Neural cell (in vitro differentiated cells): ENCODE results near the gene CCNJL. TPM values are rescaled to one million over a fixed set of nuclear protein-coding genes. Genes with fewer than 3 reads are reported as not detected.

Source experiments
- H2AFZ ChIP-seq: fragments of 200-600, 300-800 bp; sonication (generic), shearing (Covaris generic); 2 replicates; pipeline ENCODE4 v1.6.0; 2014; ENCODE audit warnings: low read depth, mild to moderate bottlenecking, antibody characterized with exemption, low read length, moderate library complexity
- H3F3A ChIP-seq: fragments of 200-600 bp; shearing (Covaris generic); 2 replicates; pipeline ENCODE4 v1.6.1; 2016; ENCODE audit warnings: mild to moderate bottlenecking, moderate library complexity, mixed read lengths, antibody characterized with exemption, low read length; ENCODE audit not compliant: insufficient read depth, poor library complexity, severe bottlenecking
- H3K27ac ChIP-seq: fragments of 200-600, 300-800 bp; sonication (generic), shearing (Covaris generic); 2 replicates; pipeline ENCODE4 v1.5.1; 2014; ENCODE audit warnings: mild to moderate bottlenecking, low read length, moderate library complexity
- H3K27me3 ChIP-seq: fragments of 300-800, 200-600 bp; sonication (generic), shearing (Covaris generic); 2 replicates; pipeline ENCODE4 v1.6.0; 2014; ENCODE audit warnings: mild to moderate bottlenecking, low read depth, low read length, moderate library complexity; ENCODE audit not compliant: insufficient read depth
- H3K36me3 ChIP-seq: fragments of 300-800, 200-600 bp; sonication (generic), shearing (Covaris generic); 2 replicates; pipeline ENCODE4 v1.5.1; 2014; ENCODE audit warnings: mild to moderate bottlenecking, antibody characterized with exemption, low read length, moderate library complexity; ENCODE audit not compliant: insufficient read depth
- H3K4me2 ChIP-seq: fragments of 300-800, 200-600 bp; sonication (generic), shearing (Covaris generic); 2 replicates; pipeline ENCODE4 v1.6.0; 2014; ENCODE audit warnings: mild to moderate bottlenecking, low read length
- H3K4me3 ChIP-seq: fragments of 300-800, 200-600 bp; sonication (generic), shearing (Covaris generic); 2 replicates; pipeline ENCODE4 v1.5.1; 2014; ENCODE audit warnings: mild to moderate bottlenecking, low read length, moderate library complexity
- H3K79me2 ChIP-seq: fragments of 200-600 bp; shearing (Covaris generic); replicated peaks from 2 replicates; pipeline ENCODE4 v1.6.0; 2014; ENCODE audit warnings: mild to moderate bottlenecking, low read length, moderate library complexity; ENCODE audit not compliant: insufficient read depth
- H3K9ac ChIP-seq: fragments of 300-800, 200-600 bp; sonication (generic), shearing (Covaris generic); 2 replicates; pipeline ENCODE4 v1.6.1; 2016; ENCODE audit warnings: mild to moderate bottlenecking, low read length, mixed read lengths
- H3K9me2 ChIP-seq: fragments of 200-600 bp; shearing (Covaris generic); 2 replicates; pipeline ENCODE4 v1.6.1; 2016; ENCODE audit warnings: mild to moderate bottlenecking, low read length, mixed read lengths; ENCODE audit not compliant: insufficient read depth
- H3K9me3 ChIP-seq: fragments of 200-600, 300-800 bp; sonication (generic), shearing (Covaris generic); 2 replicates; pipeline ENCODE4 v1.6.1; 2016; ENCODE audit warnings: mild to moderate bottlenecking, mixed run types, low read length, moderate library complexity, mixed read lengths
- H4K20me1 ChIP-seq: fragments of 200-600 bp; shearing (Covaris generic); 2 replicates; pipeline ENCODE4 v1.6.1; 2016; ENCODE audit warnings: mild to moderate bottlenecking, mixed run types; ENCODE audit not compliant: insufficient read depth
- EP300 ChIP-seq: fragments of 450-650 bp; conservative IDR thresholded peaks from 2 replicates; pipeline ENCODE4 v1.6.1; 2014; ENCODE audit warnings: antibody characterized with exemption, mild to moderate bottlenecking, moderate library complexity; ENCODE audit not compliant: poor library complexity, severe bottlenecking
- EZH2 ChIP-seq: fragments of 200-600, 300-800 bp; shearing (Covaris generic), sonication (generic); IDR thresholded peaks from 2 replicates; pipeline ENCODE4 v1.6.1; 2014; ENCODE audit warnings: antibody characterized with exemption, low read length, borderline replicate concordance, mild to moderate bottlenecking; ENCODE audit not compliant: insufficient read depth, poor library complexity, severe bottlenecking
- MXI1 ChIP-seq: fragments of 450-650 bp; conservative IDR thresholded peaks from 2 replicates; pipeline ENCODE4 v1.6.1; 2014; ENCODE audit warnings: antibody characterized with exemption, mild to moderate bottlenecking; ENCODE audit not compliant: poor library complexity, severe bottlenecking
- POLR2AphosphoS5 ChIP-seq: IDR thresholded peaks from 2 replicates; pipeline ENCODE4 v1.6.1; 2012
- RAD21 ChIP-seq: fragments of 450-650 bp; conservative IDR thresholded peaks from 2 replicates; pipeline ENCODE4 v1.6.1; 2014; ENCODE audit warnings: antibody characterized with exemption, mild to moderate bottlenecking, moderate library complexity
- REST ChIP-seq: IDR thresholded peaks from 2 replicates; pipeline ENCODE4 v1.6.1; 2012; ENCODE audit warnings: borderline replicate concordance
- SMC3 ChIP-seq: fragments of 450-650 bp; conservative IDR thresholded peaks from 2 replicates; pipeline ENCODE4 v1.6.1; 2014; ENCODE audit warnings: antibody characterized with exemption, mild to moderate bottlenecking, moderate library complexity; ENCODE audit not compliant: poor library complexity
- TAF1 ChIP-seq: IDR thresholded peaks from 2 replicates; pipeline ENCODE4 v1.6.1; 2012; ENCODE audit warnings: low read depth
- polyA plus RNA-seq: library from polyadenylated mRNA; depleted of rRNA; stranded (reverse); fragments of >200 nt; gene quantifications from 2 replicates; pipeline ENCODE4 v1.2.3, GENCODE V29; 2014
- TF ChIP-seq, protein P1 (sequence below): fragments of 450-650 bp; IDR thresholded peaks from 2 replicates; pipeline ENCODE4 v1.5.1; 2014; ENCODE audit warnings: antibody characterized with exemption, mild to moderate bottlenecking, moderate library complexity; ENCODE audit not compliant: poor library complexity, severe bottlenecking

The CCNJL gene
- polyA plus RNA-seq, 1 donor from 2014 or later = 0.84 TPM

- Histone ChIP-seq H3K27me3 (no peaks in the 10 kb centered on the region), H2AFZ (no peak overlapping the region), H4K20me1 (no peaks in the 10 kb centered on the region), H3K9ac (no peak overlapping the region), H3K9me2 (no peaks in the 10 kb centered on the region), H3F3A (no peaks in the 10 kb centered on the region), H3K4me2 (no peak overlapping the region), H3K27ac (no peak overlapping the region), H3K4me3 (no peak overlapping the region), H3K9me3 (no peaks in the 10 kb centered on the region), H3K79me2 (no peaks in the 10 kb centered on the region), H3K36me3 (no peaks in the 10 kb centered on the region)
- TF ChIP-seq TAF1 (no peak), EP300 (no peak), POLR2AphosphoS5 (no peak), RAD21 (no peak), EZH2 (no peak), REST (no peak), SMC3 (no peak), MXI1 (no peak)
- TF ChIP-seq, protein P1, sequence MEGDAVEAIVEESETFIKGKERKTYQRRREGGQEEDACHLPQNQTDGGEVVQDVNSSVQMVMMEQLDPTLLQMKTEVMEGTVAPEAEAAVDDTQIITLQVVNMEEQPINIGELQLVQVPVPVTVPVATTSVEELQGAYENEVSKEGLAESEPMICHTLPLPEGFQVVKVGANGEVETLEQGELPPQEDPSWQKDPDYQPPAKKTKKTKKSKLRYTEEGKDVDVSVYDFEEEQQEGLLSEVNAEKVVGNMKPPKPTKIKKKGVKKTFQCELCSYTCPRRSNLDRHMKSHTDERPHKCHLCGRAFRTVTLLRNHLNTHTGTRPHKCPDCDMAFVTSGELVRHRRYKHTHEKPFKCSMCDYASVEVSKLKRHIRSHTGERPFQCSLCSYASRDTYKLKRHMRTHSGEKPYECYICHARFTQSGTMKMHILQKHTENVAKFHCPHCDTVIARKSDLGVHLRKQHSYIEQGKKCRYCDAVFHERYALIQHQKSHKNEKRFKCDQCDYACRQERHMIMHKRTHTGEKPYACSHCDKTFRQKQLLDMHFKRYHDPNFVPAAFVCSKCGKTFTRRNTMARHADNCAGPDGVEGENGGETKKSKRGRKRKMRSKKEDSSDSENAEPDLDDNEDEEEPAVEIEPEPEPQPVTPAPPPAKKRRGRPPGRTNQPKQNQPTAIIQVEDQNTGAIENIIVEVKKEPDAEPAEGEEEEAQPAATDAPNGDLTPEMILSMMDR = no peak
These were observed 52.2 kb downstream of the CCNJL start for GRCh38 chr5:160260006-160260775.

DNA sequence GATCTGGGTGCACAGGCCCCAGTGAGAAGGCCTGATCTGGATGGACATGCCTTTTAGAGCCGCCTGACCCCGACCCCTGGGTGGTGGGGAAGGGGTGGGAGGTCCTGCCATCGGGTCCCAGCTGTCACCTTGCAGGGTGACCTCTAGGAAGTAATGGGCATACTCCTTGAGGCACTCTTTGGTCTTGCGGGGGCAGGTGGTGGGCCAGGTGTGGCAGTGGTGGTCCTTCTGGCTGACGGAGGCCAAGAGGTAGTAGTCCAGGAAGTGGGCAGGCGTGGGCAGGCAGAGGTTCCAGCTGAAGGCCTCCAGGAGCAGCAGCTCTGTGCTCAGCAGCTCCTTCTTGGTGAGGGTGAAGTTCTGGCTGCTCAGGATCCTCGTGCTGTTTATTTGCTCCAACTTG is 53.0 kb downstream of the CCNJL start:
- H3K27ac ChIP-seq = no peak overlapping the region
- H2AFZ ChIP-seq = no peak overlapping the region
- no peak overlapping the region for H3K4me2 ChIP-seq
- H3F3A ChIP-seq = no peaks in the 10 kb centered on the region
- H3K27me3 ChIP-seq = no peaks in the 10 kb centered on the region
- no peaks in the 10 kb centered on the region for H3K36me3 ChIP-seq
- H4K20me1 ChIP-seq = no peaks in the 10 kb centered on the region
- no peak overlapping the region for H3K4me3 ChIP-seq
- H3K9me2 ChIP-seq = no peaks in the 10 kb centered on the region
- H3K79me2 ChIP-seq = no peaks in the 10 kb centered on the region
- TF ChIP-seq TAF1 (no peak), MXI1 (no peak), SMC3 (no peak), EP300 (no peak), RAD21 (no peak), EZH2 (no peak), POLR2AphosphoS5 (no peak), REST (no peak)
- TF ChIP-seq, protein P1 = no peak
- H3K9me3 ChIP-seq = no peaks in the 10 kb centered on the region
- H3K9ac ChIP-seq = no peak overlapping the region
